HUES48 (cell line): ENCODE measurements around the gene NES.
A peak's percentile ranks its signal among the peaks of the same experiment; 100 is the strongest.

ENCODE experiments used
- H3K27ac ChIP-seq: one replicate; pipeline ENCODE4 v1.7.0; 2013; ENCODE audit warnings: low read depth, low read length, inconsistent platforms
- H3K27me3 ChIP-seq: 2 replicates; pipeline ENCODE4 v1.6.1; 2013; ENCODE audit warnings: mild to moderate bottlenecking, low read length; ENCODE audit not compliant: control insufficient read depth, insufficient read depth
- H3K36me3 ChIP-seq: 2 replicates; pipeline ENCODE4 v1.6.1; 2013; ENCODE audit warnings: low read length; ENCODE audit not compliant: control insufficient read depth, insufficient read depth
- H3K4me1 ChIP-seq: 2 replicates; pipeline ENCODE4 v1.6.1; 2013; ENCODE audit warnings: mild to moderate bottlenecking, low read length; ENCODE audit not compliant: control insufficient read depth, insufficient read depth
- H3K4me3 ChIP-seq: 2 replicates; pipeline ENCODE4 v1.5.1; 2013; ENCODE audit warnings: mild to moderate bottlenecking, low read depth, low read length
- H3K9ac ChIP-seq: 2 replicates; pipeline ENCODE4 v1.6.1; 2013; ENCODE audit warnings: mild to moderate bottlenecking, low read depth, low read length, moderate library complexity
- H3K9me3 ChIP-seq: 2 replicates; pipeline ENCODE4 v1.6.1; 2013; ENCODE audit warnings: low read length; ENCODE audit not compliant: control insufficient read depth, insufficient read depth

NES gene

GRCh38 chr1:156700736-156701531 is 23.7 kb upstream of the NES start:
- Histone ChIP-seq H3K27ac (no peak overlapping the region), H3K9ac (no peak overlapping the region)

DNA sequence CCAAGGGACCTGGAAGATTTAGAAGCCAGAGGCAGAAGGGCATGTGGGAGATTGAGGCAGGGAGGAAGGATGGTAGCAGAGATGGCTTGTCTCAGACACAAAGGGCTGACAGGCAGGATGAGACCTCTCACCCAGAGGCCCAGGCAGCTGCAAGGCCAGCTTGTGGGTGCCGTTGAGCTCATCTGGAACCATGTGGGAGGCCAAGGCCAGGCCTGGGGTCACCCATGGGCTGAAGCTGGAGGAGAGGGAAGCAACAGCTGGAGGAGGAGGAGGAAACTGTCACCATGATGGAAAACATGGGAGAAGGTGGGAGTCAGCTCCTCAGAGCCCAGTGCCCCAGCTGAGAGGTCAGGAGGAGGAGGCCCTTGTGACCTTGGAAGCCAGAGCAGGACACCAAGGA is 21.8 kb upstream of the NES start:
- peaks cover 32% of the 10 kb centered on the region for H3K36me3 ChIP-seq
- no peak overlapping the region for H3K27ac ChIP-seq
- H3K4me1 ChIP-seq = peaks cover 18% of the 10 kb centered on the region
- no peaks in the 10 kb centered on the region for H3K9me3 ChIP-seq
- peaks cover 3% of the 10 kb centered on the region for H3K27me3 ChIP-seq
- no peak overlapping the region for H3K9ac ChIP-seq
- H3K4me3 ChIP-seq = no peak overlapping the region

More at GRCh38 chr1:156700736-156701531, 23.7 kb upstream of the NES start:
- no peak overlapping the region for H3K4me3 ChIP-seq
- peaks cover 32% of the 10 kb centered on the region for H3K36me3 ChIP-seq
- no peaks in the 10 kb centered on the region for H3K9me3 ChIP-seq
- H3K4me1 ChIP-seq = peaks cover 17% of the 10 kb centered on the region
- peaks cover 16% of the 10 kb centered on the region for H3K27me3 ChIP-seq

- Histone ChIP-seq H3K27me3 (no peaks in the 10 kb centered on the region), H3K4me1 (peaks cover 20% of the 10 kb centered on the region), H3K36me3 (peaks cover 32% of the 10 kb centered on the region), H3K27ac (no peak overlapping the region), H3K4me3 (no peak overlapping the region), H3K9ac (no peak overlapping the region), H3K9me3 (no peaks in the 10 kb centered on the region)
Measured at GRCh38 chr1:156697481-156697880, 20.3 kb upstream of the NES start.

DNA sequence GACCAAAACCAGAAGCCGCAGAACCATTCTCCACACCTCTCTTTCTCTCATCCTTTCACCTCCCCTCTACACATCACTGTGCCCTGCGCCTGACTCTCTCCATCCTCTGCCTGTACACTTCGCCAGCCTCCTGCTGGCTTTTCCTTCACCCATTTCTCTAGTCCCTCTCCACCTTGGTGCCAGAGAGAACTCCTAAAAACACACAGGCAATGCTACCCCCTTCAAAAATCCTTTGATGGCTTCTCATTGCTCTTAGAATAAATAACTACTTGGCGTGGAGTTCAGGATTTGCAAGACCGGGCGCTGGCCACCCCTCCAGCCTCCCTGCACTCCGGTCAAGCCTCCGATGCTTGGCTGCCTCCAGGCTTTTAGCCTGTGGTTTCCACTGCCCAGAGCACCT is 19.5 kb upstream of the NES start:
- peaks cover 28% of the 10 kb centered on the region for H3K4me1 ChIP-seq
- no peaks in the 10 kb centered on the region for H3K27me3 ChIP-seq
- no peak overlapping the region for H3K27ac ChIP-seq
- no peak overlapping the region for H3K9ac ChIP-seq
- H3K9me3 ChIP-seq = no peaks in the 10 kb centered on the region
- peaks cover 32% of the 10 kb centered on the region for H3K36me3 ChIP-seq
- no peak overlapping the region for H3K4me3 ChIP-seq

GRCh38 chr1:156694690-156694962 is 17.4 kb upstream of the NES start:
- Histone ChIP-seq H3K27me3 (peaks cover 8% of the 10 kb centered on the region; the same call in 1 of the 2 replicates), H3K27ac (peak overlapping the region; percentile 89)

GRCh38 chr1:156693848-156694689 is 16.9 kb upstream of the NES start:
- H3K4me3 ChIP-seq = peak overlapping the region; percentile 13; the same call in 1 of the 2 replicates
- peaks cover 7% of the 10 kb centered on the region for H3K36me3 ChIP-seq
- H3K9me3 ChIP-seq = no peaks in the 10 kb centered on the region
- peak overlapping the region; percentile 89 for H3K27ac ChIP-seq
- peak overlapping the region; percentile 19; the same call in 1 of the 2 replicates for H3K9ac ChIP-seq
- peaks cover 8% of the 10 kb centered on the region; the same call in 1 of the 2 replicates for H3K27me3 ChIP-seq
- peaks cover 53% of the 10 kb centered on the region for H3K4me1 ChIP-seq

More at GRCh38 chr1:156694690-156694962, 17.4 kb upstream of the NES start:
- Histone ChIP-seq H3K9me3 (no peaks in the 10 kb centered on the region), H3K9ac (no peak overlapping the region; the same call in 1 of the 2 replicates), H3K4me3 (no peak overlapping the region), H3K36me3 (peaks cover 12% of the 10 kb centered on the region), H3K4me1 (peaks cover 49% of the 10 kb centered on the region)

GRCh38 chr1:156692925-156693847 is 16.0 kb upstream of the NES start:
- peak overlapping the region; percentile 40 for H3K4me3 ChIP-seq
- H3K9me3 ChIP-seq = no peaks in the 10 kb centered on the region
- H3K36me3 ChIP-seq = no peaks in the 10 kb centered on the region; the same call in 1 of the 2 replicates
- peaks cover 54% of the 10 kb centered on the region for H3K4me1 ChIP-seq
- peak overlapping the region; percentile 12; the same call in 1 of the 2 replicates for H3K9ac ChIP-seq
- H3K27ac ChIP-seq = peak overlapping the region; percentile 89
- peaks cover 8% of the 10 kb centered on the region; the same call in 1 of the 2 replicates for H3K27me3 ChIP-seq

DNA sequence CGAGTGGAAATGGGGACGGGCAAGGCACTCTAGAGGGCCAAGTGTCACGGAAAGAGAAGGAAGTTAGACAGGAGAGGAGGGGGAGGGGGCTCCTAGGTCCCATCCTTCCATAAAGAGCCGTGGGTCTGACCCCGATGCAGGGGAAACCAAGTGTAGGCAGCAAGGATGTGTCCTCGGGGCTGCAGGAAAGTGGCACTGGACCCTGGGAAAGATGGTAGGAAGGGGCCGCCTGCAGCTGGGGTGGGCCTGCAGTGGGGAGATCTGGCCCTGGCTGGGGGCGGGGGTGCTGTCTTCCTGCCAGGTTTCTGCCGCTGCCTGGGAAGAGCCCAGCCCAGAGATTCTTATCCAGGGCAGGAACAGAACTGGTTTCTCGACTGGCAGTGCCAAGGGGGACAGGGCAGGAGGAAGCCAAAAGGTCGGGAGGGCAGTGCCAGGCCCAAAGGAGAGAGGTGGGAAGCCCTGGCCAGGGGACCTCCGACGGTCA is 15.3 kb upstream of the NES start:
- H3K4me1 ChIP-seq = peaks cover 54% of the 10 kb centered on the region
- H3K36me3 ChIP-seq = no peaks in the 10 kb centered on the region
- no peak overlapping the region for H3K9ac ChIP-seq
- H3K9me3 ChIP-seq = no peaks in the 10 kb centered on the region
- peak overlapping the region; percentile 89 for H3K27ac ChIP-seq
- peak overlapping the region; percentile 30 for H3K4me3 ChIP-seq
- H3K27me3 ChIP-seq = peaks cover 8% of the 10 kb centered on the region; the same call in 1 of the 2 replicates

GRCh38 chr1:156691665-156692440 is 14.6 kb upstream of the NES start:
- H3K9me3 ChIP-seq = no peaks in the 10 kb centered on the region
- no peaks in the 10 kb centered on the region for H3K36me3 ChIP-seq
- H3K9ac ChIP-seq = no peak overlapping the region
- H3K27me3 ChIP-seq = peaks cover 8% of the 10 kb centered on the region; the same call in 1 of the 2 replicates
- H3K4me3 ChIP-seq = peak overlapping the region; percentile 30; the same call in 1 of the 2 replicates
- peak overlapping the region; percentile 89 for H3K27ac ChIP-seq
- H3K4me1 ChIP-seq = peaks cover 54% of the 10 kb centered on the region
